NCI-H146 (cell line): ENCODE measurements around the gene FAM110D.

Experiments used
- DNase-seq: peaks from one replicate; lab custom pipeline; 2025; lab: John Stamatoyannopoulos, UW

FAM110D gene

DNA sequence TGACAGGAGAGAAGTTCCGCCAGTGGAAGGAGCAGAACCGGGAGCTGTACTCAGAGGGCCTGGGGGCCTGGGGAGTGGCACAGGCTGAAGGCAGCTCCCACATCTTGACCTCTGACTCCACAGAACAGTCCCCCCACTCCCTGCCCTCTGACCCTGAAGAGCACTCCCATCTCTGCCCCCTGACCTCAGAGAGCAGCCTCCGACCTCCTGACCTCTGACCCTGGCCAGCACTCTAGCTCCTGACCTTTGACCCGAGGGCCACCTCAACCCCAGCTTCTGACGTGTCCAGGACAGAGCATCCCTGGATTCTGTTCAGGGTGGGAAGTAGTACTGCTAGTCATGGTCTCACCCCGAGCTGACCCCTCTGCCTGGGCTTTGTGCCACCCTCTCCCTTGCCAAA, 30.5 kb downstream of the FAM110D start:
- DNase-seq, result no peak

DNA sequence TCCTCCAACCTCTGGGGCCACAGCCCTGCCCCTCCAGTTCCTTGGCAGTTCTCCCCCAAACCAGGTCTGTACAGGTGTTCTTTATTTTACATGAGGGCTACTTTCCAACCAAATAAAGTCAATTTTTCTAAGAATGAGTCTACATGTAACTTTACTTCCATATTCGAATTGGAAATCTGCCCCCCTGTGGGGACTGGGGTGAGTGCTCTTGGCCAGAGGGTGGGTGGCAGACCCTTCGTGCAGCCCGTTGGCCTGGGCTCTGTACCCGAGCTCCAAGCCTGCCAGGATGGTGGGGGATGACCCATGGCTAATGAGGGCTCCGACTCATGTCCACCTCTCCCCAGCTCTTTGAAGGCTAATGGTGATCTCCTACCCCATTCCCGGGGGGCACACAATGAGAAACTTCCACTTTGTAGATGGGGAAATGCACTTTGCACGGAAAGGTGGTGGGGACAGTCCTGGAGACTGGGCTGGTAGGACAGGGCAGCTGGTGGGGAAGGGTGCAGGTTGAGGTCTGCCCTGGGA, 30.9 kb downstream of the FAM110D start:
- no peak for DNase-seq

GRCh38 chr1:26190373-26190987, 31.6 kb downstream of the FAM110D start, which contains the start of gene CATSPER4:
Gene CATSPER4, plus strand, starts transcription at chr1:26190602. Its CDS starts 26 bp downstream, at chr1:26190628.
- peak; percentile 38 for DNase-seq

- DNase-seq, result no peak
Measured at GRCh38 chr1:26191739-26192138, 32.9 kb downstream of the FAM110D start.

GRCh38 chr1:26195805-26196204, 36.9 kb downstream of the FAM110D start:
- no peak for DNase-seq

DNA sequence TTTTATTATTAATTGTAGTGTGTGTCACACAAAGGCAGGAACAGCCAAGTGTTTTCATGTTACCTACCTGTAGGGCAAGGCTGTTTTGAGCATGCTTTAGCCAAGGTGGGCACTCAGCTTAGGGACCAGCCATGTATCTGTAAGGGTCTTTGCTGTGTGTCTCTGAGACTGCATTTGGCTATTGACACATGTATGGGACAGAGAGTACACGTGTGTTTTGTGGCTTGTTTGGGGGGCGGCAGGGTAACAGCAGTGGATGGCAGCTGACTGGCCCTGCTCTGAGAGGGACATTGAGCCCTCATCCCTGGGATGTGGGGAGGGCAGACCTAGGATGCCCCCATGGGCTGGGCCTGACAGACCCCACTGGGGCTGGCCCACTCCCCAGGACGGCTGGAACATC, 38.4 kb downstream of the FAM110D start:
- no peak for DNase-seq

DNA sequence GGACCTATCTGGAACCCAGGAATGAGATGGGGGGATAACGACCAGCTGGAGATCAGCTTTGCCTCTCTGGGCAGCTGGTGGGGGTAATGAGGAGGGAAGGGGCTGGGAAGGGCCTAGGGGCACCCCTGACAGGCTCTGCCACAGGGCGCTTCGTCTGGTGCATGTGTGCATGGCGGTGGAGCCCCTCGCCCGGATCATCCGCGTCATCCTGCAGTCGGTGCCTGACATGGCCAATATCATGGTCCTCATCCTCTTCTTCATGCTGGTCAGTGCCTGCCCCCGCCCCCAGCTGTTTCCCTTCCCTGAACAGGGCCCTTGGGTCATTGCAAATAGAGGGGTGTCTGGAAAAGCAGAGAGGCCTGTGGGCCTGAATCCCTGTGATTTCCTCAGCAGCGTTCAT, 38.9 kb downstream of the FAM110D start:
- no peak for DNase-seq

GRCh38 chr1:26200413-26200812, 41.5 kb downstream of the FAM110D start:
- DNase-seq, result no peak

DNA sequence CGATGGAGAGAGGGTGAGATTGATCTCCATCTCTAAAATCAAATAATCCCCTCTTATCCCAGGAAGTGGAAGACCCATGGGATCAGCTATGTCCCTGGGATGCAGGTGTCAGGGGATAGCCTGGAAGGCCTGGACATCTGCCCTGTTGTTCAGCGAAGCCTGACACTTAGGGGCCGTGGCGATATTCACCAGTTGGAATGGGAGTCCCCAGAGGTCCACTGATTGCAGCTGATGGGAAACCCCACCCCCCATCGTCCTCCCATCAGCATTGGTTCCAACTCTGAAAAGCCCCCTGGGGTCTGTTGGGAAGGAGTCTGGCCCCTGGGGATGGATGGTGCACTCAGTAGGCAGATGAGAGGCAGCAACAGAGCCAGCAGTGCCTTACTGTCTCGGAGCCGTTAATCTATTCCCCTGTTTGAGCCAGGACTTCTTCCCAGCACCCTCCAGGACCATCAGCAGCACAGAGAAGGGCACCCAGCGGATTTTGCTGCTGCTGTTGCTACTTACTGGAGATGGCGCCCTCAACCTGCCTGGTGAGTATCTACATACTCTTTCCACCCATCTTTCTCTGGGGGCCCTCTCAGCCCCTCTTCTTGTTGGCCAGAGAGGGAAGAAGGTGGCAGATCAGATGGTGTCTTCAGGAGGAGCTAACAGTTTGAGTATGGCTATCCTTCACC, 44.9 kb downstream of the FAM110D start:
- DNase-seq, result no peak

- no peak for DNase-seq
Measured at GRCh38 chr1:26210147-26210870, 51.4 kb downstream of the FAM110D start.

DNA sequence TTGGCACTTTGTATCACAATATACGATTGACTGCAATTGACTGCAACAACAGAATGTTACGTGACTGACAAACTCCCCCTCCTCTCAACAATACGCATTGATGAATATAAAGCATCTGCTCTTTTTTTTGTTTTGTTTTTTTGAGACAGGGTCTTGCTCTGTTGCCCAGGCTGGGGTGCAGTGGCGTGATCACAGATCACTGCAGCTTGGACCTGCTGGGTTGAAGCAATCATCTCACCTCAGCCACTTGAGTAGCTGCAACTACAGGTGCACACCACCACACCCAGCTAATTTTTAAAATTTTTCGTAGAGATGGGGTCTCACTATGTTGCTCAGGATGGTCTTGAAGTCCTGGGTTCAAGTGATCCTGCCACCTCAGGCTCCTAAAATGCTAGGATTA, 53.8 kb downstream of the FAM110D start:
- no peak for DNase-seq

- no peak for DNase-seq
Measured at GRCh38 chr1:26213335-26213905, 54.5 kb downstream of the FAM110D start.
